Measurements from ENCODE around the gene GAL.

Gene GAL

GRCh38 chr11:68683121-68683520 lies 1.2 kb upstream of the GAL start:
- no peak for DNase-seq

GRCh38 chr11:68683536-68684384 lies 584 bp upstream of the GAL start:
- no peak for DNase-seq

GRCh38 chr11:68685656-68686380 lies 1.5 kb downstream of the GAL start:
- no peak for DNase-seq

GRCh38 chr11:68686486-68686885 lies 2.1 kb downstream of the GAL start:
- no peak for DNase-seq

- no peak for DNase-seq
Observed at GRCh38 chr11:68687311-68687710, 3.0 kb downstream of the GAL start.

- DNase-seq = no peak
Observed at GRCh38 chr11:68687986-68688385, 3.6 kb downstream of the GAL start.

GRCh38 chr11:68688881-68689280 lies 4.5 kb downstream of the GAL start:
- DNase-seq = no peak

GRCh38 chr11:68689737-68690625 lies 5.6 kb downstream of the GAL start:
- no peak for DNase-seq

GRCh38 chr11:68690671-68691401 lies 6.5 kb downstream of the GAL start:
- no peak for DNase-seq

GRCh38 chr11:68691402-68691784 lies 7.0 kb downstream of the GAL start:
- no peak for DNase-seq

- no peak for DNase-seq
Observed at GRCh38 chr11:68692115-68692514, 7.8 kb downstream of the GAL start.

GRCh38 chr11:68692871-68693483 lies 8.6 kb downstream of the GAL start:
- no peak for DNase-seq

GRCh38 chr11:68693484-68693882 lies 9.1 kb downstream of the GAL start:
- no peak for DNase-seq

GRCh38 chr11:68694431-68695297 lies 10.3 kb downstream of the GAL start:
- DNase-seq = no peak

GRCh38 chr11:68695531-68695930 lies 11.2 kb downstream of the GAL start:
- no peak for DNase-seq

GRCh38 chr11:68698993-68699392 lies 14.6 kb downstream of the GAL start:
- DNase-seq = no peak

- no peak for DNase-seq
Observed at GRCh38 chr11:68704887-68705286, 20.5 kb downstream of the GAL start.

- DNase-seq = no peak
Observed at GRCh38 chr11:68707527-68707926, 23.2 kb downstream of the GAL start.

- no peak for DNase-seq
Observed at GRCh38 chr11:68709062-68709461, 24.7 kb downstream of the GAL start.

GRCh38 chr11:68710409-68710808 lies 26.1 kb downstream of the GAL start:
- no peak for DNase-seq

- no peak for DNase-seq
Observed at GRCh38 chr11:68711114-68711513, 26.8 kb downstream of the GAL start.
